ENCODE results near the gene TMEM106A.

Gene TMEM106A

DNA sequence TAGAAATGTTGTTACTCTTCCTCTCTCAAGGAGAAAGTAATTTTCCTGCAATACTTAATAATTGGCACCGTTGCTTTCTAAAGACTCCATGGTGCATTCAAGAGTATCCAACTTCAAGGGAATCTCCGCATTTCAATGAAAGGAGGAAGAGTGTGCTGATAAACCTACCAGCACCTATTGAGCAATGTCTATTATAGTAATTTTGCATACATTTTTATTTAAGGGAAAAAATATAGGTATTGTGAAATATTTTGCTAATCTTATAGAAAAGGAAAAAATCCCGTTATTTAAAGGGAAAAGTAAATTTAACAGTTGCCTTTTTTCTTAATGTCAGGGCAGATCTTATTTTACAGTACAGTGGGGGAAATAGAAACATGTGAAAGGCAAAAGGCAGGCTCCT lies 1.1 kb upstream of the TMEM106A start:
- TF ChIP-seq, protein P1, sequence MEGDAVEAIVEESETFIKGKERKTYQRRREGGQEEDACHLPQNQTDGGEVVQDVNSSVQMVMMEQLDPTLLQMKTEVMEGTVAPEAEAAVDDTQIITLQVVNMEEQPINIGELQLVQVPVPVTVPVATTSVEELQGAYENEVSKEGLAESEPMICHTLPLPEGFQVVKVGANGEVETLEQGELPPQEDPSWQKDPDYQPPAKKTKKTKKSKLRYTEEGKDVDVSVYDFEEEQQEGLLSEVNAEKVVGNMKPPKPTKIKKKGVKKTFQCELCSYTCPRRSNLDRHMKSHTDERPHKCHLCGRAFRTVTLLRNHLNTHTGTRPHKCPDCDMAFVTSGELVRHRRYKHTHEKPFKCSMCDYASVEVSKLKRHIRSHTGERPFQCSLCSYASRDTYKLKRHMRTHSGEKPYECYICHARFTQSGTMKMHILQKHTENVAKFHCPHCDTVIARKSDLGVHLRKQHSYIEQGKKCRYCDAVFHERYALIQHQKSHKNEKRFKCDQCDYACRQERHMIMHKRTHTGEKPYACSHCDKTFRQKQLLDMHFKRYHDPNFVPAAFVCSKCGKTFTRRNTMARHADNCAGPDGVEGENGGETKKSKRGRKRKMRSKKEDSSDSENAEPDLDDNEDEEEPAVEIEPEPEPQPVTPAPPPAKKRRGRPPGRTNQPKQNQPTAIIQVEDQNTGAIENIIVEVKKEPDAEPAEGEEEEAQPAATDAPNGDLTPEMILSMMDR (IDR thresholded peaks at IDR 0.05; ENCODE audit: insufficient read depth, missing control alignments): no peak
- DNase-seq (ENCODE audit: insufficient read length, low spot score) (no peak), FAIRE-seq (no peak)

DNA sequence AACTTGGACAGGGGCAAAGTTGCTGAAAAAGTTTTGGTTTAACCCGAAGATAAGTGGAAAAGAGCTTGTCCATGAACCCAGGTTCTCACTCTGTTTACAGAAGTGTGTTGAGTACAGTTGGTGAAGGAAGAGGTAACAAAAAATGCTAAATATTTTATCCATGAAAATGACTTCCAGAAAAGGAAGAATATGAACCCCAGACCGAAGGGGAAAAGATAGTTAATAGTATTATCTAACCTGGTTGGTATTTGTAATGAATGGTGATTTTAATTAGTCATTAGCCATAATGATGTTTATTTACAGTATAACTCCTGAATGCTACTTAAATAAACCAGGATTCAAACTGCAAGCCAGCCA lies 574 bp upstream of the TMEM106A start:
- DNase-seq (ENCODE audit: insufficient read length, low spot score): no peak
- FAIRE-seq: no peak
- TF ChIP-seq, protein P1 (IDR thresholded peaks at IDR 0.05; ENCODE audit: insufficient read depth, missing control alignments): no peak

DNA sequence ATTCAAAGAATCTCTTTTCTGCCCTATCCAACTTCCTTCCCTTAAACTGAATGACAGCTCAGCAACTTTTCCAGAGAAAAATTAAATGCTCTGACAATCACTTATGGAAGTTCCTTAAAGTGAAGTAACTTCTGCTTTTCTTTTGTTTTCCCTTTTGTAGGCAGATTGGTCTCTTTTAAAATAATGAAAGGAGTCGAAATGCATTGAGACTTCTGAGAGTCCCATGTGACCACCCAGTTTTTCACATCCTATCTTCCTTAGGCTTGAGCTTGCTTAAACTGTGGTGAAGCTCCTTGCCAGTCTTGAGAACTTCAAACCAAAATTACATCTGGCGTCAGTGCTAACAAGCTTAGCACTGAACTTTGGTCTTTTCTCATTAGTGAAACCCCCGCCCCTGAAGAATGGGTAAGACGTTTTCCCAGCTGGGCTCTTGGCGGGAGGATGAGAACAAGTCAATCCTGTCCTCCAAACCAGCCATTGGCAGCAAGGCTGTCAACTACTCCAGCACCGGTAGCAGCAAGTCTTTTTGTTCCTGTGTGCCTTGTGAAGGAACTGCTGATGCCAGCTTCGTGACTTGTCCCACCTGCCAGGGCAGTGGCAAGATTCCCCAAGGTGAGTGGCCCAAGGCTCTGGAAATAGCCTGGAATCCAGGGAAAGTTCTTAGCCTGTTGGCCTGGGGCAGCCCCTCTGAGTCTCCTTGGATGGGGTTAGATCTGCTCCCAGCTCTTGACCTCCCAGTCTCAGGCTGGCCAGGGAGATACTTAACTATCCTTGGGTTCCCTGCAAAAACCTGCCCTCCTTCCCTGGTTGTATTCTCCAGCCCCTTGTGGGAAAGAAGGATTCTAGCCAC lies 1.2 kb downstream of the TMEM106A start:
- FAIRE-seq (no peak), DNase-seq (ENCODE audit: insufficient read length, low spot score) (no peak)
- TF ChIP-seq, protein P1 (IDR thresholded peaks at IDR 0.05; ENCODE audit: insufficient read depth, missing control alignments): no peak

DNA sequence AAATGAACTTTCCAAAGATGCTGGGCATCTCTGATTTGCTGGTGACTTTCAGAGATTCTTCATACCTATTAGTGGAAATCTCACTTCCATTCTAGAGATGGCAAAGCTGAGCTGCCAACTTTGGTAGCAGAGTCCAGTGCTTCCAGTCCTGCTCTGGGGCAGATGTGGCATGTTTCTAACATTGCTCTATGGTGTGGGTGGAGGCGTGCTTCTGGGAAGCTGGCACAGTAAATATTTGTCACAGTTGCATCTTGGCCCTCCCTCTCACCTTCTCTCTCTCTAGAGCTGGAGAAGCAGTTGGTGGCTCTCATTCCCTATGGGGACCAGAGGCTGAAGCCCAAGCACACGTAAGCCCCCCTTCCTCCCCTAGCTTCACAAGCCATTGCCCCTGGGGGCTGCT lies 1.9 kb downstream of the TMEM106A start:
- no peak for FAIRE-seq
- TF ChIP-seq, protein P1 (IDR thresholded peaks at IDR 0.05; ENCODE audit: insufficient read depth, missing control alignments): no peak
- DNase-seq (ENCODE audit: insufficient read length, low spot score): no peak

DNA sequence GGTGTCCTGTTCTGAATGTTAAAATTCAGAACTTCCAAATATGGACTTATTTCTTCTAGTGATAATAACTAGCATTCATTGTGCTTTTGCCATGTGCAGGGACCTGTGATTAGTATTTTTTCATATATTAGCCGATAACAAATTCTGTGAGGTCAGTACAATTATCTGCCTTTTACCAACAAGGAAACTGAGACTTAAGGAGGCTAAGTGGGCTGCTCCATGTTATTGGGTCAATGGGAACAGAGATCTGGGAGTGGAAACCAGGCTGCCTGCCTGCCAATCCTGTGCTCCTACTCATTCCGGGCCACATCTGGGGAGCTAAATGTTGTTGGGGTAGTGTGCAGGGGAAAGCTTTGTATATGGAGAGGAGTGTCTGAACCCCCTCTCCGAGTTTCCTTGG lies 3.7 kb downstream of the TMEM106A start:
- TF ChIP-seq, protein P1 (IDR thresholded peaks at IDR 0.05; ENCODE audit: insufficient read depth, missing control alignments): no peak
- no peak for FAIRE-seq
- no peak for DNase-seq (ENCODE audit: insufficient read length, low spot score)

DNA sequence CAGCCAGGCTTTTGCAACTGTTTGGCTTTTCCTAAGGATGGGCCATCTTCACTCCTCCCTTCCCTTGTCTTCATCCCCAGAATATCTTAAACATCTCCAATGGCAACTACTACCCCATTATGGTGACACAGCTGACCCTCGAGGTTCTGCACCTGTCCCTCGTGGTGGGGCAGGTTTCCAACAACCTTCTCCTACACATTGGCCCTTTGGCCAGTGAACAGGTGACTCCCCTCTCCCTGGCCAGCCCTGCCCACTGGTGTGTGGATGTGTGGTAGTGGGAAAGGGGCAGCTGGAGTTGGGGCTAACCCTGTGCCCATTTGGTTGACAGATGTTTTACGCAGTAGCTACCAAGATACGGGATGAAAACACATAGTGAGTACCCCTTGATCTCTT lies 4.7 kb downstream of the TMEM106A start:
- DNase-seq (ENCODE audit: insufficient read length, low spot score) (no peak), FAIRE-seq (no peak)
- TF ChIP-seq, protein P1 (IDR thresholded peaks at IDR 0.05; ENCODE audit: insufficient read depth, missing control alignments): no peak

Measured in D721Med (cell line).